GM18519 (cell line): ENCODE results near the gene CHRM5.

Source experiments
- ATAC-seq: cut with Tn5 transposase; IDR thresholded peaks from one replicate; pipeline ENCODE4 v1.9.1; 2021; ENCODE audit warnings: mild to moderate bottlenecking, moderate library complexity; ENCODE audit not compliant: unreplicated experiment, low FRiP score

Gene CHRM5, protein sequence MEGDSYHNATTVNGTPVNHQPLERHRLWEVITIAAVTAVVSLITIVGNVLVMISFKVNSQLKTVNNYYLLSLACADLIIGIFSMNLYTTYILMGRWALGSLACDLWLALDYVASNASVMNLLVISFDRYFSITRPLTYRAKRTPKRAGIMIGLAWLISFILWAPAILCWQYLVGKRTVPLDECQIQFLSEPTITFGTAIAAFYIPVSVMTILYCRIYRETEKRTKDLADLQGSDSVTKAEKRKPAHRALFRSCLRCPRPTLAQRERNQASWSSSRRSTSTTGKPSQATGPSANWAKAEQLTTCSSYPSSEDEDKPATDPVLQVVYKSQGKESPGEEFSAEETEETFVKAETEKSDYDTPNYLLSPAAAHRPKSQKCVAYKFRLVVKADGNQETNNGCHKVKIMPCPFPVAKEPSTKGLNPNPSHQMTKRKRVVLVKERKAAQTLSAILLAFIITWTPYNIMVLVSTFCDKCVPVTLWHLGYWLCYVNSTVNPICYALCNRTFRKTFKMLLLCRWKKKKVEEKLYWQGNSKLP

DNA sequence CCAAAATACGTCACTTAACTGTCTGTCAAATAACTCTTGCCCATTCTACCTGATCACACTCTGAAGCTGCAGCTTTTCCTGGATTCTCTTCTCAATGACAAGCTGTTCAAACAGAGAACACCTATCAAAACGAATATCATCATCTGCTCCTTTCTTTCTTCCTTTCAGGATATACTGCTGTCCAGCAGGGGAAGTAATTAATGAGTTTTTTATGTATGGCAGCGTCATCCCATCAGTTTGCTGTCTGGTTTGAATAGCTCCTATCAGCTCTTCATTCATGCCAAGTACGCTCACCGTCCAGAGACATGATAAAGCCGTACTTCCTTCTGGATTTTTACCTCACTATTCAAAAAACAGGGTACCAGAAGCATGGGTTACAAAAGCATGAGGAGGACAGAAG is at the start of gene CHRM5:
TSS of gene CHRM5 (plus strand) at position 274 of the 400 bp plus-strand sequence. CDS start 94,221 bp downstream, outside the sequence.
- ATAC-seq, result no peak

- no peak for ATAC-seq
Measured at GRCh38 chr15:33923446-33923845, 44.9 kb upstream of the CHRM5 start.

GRCh38 chr15:33926260-33926659 is 42.0 kb upstream of the CHRM5 start:
- ATAC-seq, result no peak

DNA sequence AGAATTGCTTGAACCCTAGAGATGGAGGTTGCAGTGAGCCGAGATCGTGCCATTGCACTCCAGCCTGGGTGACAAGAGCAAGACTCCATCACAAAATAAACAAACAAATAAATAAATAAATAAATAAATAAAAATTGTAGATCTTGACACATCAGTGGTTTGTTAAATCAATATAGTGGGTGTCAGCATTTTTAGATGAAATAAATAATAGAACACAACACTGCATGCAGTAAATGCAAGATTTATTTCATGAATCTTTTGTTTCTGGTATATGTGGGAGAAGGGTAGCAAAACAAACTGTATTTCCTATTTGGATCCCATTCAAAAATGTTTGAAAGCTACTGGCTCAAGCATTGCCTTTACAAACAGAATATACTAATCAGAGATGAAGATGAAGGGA is 35.6 kb upstream of the CHRM5 start:
- ATAC-seq, result no peak

DNA sequence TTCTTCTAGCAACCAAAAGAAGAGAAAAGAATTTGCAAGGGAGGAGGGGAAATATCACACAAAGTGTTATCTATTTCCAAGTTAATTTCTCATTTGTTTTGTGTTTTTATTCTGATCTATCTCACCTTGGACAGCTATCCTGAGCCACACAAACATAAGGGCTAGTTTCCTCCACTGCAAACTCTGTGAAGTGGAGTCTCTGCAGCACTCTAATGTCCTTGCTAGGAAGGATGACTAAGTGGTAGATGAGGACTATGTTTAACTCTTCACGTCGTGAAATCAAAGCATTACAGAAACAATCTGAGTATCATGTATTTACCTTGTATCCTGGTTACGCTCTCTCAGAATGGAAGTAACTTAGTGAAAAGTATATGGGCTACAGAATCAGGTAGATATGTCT is 33.9 kb upstream of the CHRM5 start:
- ATAC-seq, result no peak

- no peak for ATAC-seq
Measured at GRCh38 chr15:33934921-33935320, 33.4 kb upstream of the CHRM5 start.

DNA sequence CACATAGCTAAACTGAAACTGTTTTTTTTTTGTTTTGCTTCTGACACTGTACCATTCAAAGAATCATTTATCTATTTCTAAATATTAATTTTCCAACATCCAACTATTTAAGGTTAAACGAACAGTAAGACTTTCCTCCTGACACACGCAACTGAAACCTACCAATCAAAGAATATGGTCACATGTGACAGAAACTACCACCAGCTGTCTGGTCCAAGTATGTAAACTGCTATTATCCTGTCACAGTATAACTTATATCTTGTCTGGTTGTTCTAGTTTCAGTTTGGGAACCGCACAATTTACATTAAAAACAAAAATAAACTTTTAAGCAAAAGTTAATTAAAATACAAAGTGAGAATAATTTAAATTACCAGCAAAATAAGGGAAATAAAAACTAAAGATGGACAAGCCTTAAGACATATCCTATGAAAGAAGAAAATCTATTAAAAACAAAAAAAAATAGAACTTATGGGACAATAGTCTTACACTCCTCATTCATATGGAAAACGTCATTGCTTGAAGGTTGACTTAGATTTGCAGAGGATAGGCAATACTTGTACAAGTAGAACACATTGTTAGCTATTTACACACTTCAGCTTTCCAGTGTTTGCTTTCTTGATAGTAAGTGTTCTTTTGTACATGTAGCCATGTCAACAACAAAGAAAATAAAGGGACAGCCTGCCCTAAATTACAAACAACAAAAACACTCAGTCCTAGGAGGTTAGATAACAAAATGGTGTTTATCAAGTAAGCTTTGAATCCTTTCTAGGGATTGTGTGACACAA is 26.8 kb upstream of the CHRM5 start:
- ATAC-seq, result no peak

- no peak for ATAC-seq
Measured at GRCh38 chr15:33946152-33946551, 22.1 kb upstream of the CHRM5 start.

DNA sequence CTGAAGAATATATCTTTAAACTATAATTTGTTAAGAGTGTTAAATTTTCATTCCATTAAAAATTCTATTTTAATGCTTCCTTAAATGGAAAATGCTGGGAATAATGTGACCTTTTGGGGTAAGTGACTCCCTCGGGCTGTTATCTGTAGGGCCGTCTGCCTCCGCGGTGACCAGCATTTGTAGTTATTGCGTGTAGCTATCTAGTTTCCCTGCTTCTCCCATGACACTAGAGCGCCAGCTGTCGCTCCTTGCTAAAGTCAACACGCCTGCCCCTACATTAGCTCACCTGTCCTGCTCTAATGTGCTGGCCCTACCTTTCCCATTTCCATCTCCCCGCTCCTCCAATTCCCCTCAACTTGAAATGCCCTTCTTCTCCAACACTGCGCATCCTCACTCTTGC is 12.4 kb upstream of the CHRM5 start:
- no peak for ATAC-seq

DNA sequence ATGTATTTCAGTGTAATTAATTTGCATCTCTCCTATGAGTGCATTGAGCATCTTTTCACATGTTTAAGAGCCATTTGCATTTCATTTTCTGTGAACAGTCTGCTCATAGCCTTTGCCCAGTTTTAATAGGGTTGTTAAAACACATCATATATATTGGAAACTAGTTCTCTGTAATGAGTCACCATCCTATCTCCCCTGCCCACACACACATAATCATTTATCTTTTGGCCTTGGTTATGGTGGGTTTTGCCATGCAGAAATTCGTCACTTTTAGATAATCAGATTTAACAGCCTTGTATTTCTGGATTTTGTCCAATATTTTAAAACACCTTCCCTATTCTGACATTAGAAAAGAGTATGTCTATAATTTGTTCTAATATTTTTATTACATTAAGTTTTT is 11.9 kb upstream of the CHRM5 start:
- no peak for ATAC-seq

GRCh38 chr15:33959844-33960548 is 8.3 kb upstream of the CHRM5 start:
- no peak for ATAC-seq

GRCh38 chr15:33960549-33960935 is 7.8 kb upstream of the CHRM5 start:
- ATAC-seq, result no peak

DNA sequence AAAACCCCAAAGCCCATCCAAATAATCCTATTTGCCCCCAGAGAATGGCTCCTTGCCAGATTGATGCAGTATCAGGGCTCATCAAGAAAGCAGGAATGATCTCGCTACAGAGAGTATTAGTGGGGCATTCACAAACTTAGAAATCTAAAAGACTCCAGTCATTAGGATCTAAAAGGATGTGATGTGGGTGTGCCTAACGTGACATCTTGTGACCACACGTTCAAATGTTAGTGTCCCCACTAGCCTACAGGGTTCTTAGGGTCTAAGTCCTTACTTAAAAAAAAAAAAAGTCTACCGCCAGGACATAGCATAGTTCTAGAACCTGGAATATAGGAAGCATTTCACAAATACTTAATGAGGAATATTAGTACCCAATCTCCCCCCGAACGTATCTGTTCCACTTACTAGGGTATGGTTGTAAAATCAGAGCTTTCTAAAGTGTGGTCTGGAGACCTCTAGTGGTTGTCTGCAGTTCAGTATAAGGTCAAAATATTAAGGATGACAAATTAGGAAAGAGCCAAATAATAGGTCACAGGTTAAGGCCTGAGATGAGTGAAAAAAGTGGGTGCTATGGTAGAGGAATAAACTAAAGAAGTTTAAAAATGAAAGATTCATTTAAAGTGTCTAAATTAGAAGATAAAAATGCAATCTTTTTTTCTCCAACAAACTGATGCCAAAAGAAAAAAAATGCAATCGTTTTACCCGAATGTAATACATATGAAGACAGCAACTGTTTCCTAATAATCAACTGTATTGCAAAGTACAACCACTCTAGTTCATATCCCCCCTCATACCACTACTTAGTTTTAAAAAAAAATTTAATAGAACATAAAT is 4.2 kb upstream of the CHRM5 start:
- no peak for ATAC-seq

DNA sequence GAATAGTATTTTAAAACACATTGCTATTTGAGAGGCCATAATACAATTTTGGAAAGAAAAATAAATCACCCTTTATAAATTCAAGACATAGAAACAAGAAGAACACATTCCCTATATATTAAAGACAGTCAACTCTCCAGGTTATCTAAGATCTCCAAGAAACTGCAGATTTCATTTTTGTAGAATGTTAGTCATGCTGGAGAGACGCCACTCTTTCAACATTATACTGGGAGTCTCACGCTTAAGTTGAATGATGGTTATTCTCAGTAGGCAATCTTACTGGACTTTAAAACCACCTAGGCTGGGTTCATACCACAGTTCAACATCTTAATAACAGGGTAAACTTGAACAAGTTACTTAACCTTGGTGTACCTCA is 3.6 kb upstream of the CHRM5 start:
- ATAC-seq, result no peak

- ATAC-seq, result no peak
Measured at GRCh38 chr15:33968821-33969220, 524 bp downstream of the CHRM5 start.

DNA sequence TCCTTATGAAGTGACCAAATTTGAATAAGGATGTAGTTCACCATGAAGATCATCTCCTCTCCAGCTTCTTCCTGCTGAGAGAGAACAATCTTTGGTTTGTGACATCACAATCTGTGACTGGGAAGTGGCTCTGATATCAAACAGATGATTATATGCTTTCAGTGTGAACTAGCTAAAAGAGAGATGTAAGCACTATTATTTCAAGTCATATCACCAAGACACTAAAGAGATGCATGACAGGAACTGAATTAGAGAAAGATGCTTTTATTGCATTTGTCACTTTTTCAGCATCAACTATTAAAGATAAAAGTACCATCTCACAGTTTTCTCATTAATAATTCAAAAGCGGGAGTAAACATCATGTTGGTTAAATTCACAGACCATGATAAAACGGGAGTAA is 3.5 kb downstream of the CHRM5 start:
- no peak for ATAC-seq

DNA sequence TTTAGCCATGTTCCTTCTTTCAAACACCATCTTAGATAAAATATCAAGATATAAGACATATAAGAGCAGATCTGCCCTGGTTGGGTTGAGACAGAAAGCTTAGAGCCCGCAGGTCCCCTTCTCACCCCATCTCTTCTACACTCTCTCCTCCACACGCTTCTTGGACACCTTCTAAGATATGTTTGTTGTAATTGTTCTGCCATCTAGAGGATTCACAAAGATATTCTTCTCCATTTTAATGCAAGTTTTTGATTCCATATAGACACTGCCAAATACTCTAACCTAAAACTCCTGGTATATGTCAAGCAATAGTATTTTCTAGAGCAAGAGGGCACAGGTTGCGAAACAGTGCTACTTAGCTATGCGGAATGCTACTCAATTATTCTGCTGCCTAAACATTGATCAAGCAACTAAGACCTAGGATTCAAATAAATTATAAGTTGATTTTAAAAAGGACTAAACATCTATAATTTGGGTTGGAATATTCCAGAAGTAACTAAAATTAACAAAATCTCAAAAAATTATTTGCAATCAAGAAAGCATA is 6.8 kb downstream of the CHRM5 start:
- no peak for ATAC-seq

- ATAC-seq, result no peak
Measured at GRCh38 chr15:33980159-33980558, 11.9 kb downstream of the CHRM5 start.

DNA sequence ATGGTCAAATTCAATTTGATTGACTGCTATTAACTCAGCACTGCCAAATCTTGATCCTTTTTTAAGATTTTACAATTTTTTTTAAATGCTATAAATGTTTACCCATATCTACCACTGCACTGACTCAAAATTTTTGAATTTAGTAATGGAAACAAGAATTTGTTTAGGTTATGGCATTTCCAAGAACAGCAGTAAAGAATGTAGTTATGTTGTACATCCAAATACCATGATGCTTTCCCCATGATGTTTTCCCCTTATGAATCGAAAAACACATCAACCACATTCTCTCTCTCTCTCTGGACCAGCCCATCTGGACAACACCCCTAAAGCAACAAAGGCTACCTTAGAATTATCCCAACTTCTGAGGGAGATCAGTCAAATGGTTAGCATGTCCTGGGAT is 14.2 kb downstream of the CHRM5 start:
- no peak for ATAC-seq

GRCh38 chr15:33985287-33985686 is 17.0 kb downstream of the CHRM5 start:
- ATAC-seq, result no peak
